Heart right ventricle (tissue), 16 donors: ENCODE results near the gene PLXNB3. TPM values are rescaled to one million over a fixed set of nuclear protein-coding genes. Genes with fewer than 3 reads are reported as not detected.

Source experiments
- ATAC-seq, 8 donors: fragments of 200-7000 bp; cut with Tn5 transposase; one replicate each; pipeline ENCODE4 v1.9.1; 2020; ENCODE audit warnings: mild to moderate bottlenecking in 8 of 8, moderate library complexity in 8 of 8, moderate number of reproducible peaks in 1 of 8
- DNase-seq, 2 donors: peaks; one replicate each; pipeline ENCODE4 v3.0.0-alpha.2; 2020
- H3K27ac ChIP-seq, 10 donors: fragments of 200-600 bp; sonication (generic) in 2 of 10; one replicate each; pipeline versions ENCODE4 v1.5.0 to v1.8.0; 2020 to 2022; ENCODE audit warnings: mild to moderate bottlenecking in 3 of 10
- H3K27me3 ChIP-seq, 7 donors: fragments of 200-600 bp; one replicate each; pipeline ENCODE4 v1.8.0; 2021 to 2022; ENCODE audit warnings: mild to moderate bottlenecking in 2 of 7
- H3K36me3 ChIP-seq, 9 donors: fragments of 200-600 bp; sonication (generic) in 1 of 9; one replicate each; pipeline versions ENCODE4 v1.5.0 to v1.8.0; 2020 to 2022; ENCODE audit warnings: mild to moderate bottlenecking in 2 of 9
- H3K4me1 ChIP-seq, 9 donors: fragments of 200-600 bp; sonication (generic) in 1 of 9; one replicate each; pipeline versions ENCODE4 v1.5.0 to v1.8.0; 2020 to 2022; ENCODE audit warnings: mild to moderate bottlenecking in 4 of 9
- H3K4me3 ChIP-seq, 10 donors: fragments of 200-600 bp; sonication (generic) in 2 of 10; one replicate each; pipeline versions ENCODE4 v1.5.0 to v1.8.0; 2020 to 2022; ENCODE audit warnings: mild to moderate bottlenecking in 7 of 10, moderate library complexity in 2 of 10
- H3K9me3 ChIP-seq, 11 donors: fragments of 200-600 bp in 10 of 11; sonication (generic) in 2 of 11; one replicate each; pipeline versions ENCODE4 v1.5.0 to v1.8.0; 2013 to 2022; ENCODE audit warnings: mild to moderate bottlenecking in 2 of 11, control low read depth in 1 of 11, moderate library complexity in 1 of 11
- CTCF ChIP-seq, 9 donors: fragments of 200-600 bp; sonication (generic) in 2 of 9; IDR thresholded peaks; one replicate each; pipeline versions ENCODE4 v1.5.0 to v1.8.0; 2021 to 2022; ENCODE audit warnings: antibody characterized with exemption in 9 of 9, mild to moderate bottlenecking in 5 of 9, moderate library complexity in 1 of 9
- WGBS, 2 donors: extraction: QIAGEN DNeasy Blood & Tissue Kit; methylation state at CpG; one replicate each; pipeline ENCODE4 v1.1.7; 2013; ENCODE audit warnings: inconsistent platforms in 1 of 2; 5-methylcytosine and 5-hydroxymethylcytosine counted together
- intact Hi-C, 10 donors: fragments of 100-400 bp; cut with DNase I; formaldehyde crosslinking; loops; one replicate each; pipeline versions ENCODE4 v1.11.1 to v1.14.2; 2022
- polyA plus RNA-seq, 2 donors: library from polyadenylated mRNA; stranded (reverse); fragments of 200-250 nt; gene quantifications; one replicate each; pipeline ENCODE4 v1.2.3, GENCODE V29; 2013
- total RNA-seq, 10 donors: library from RNA; stranded (reverse); fragmentation: NEBNext Ultra II Directional in 3 of 10; extraction: Animal tissue kit (Norgen Biotek cat#: 25700) in 3 of 10; gene quantifications; one replicate each; pipeline versions ENCODE4 v1.2.1 to v1.2.4, GENCODE V29; 2021 to 2023
- donor health status: Arrhythmogenic right ventricular cardiomyopathy.
- donor health status: ischemic (EF 13 %, LVEDD 7.1; RV severe dilation, severe dysfunction).
- donor health status: healthy with polysubstance abuse.
- donor health status: DM: no; HTN: yes; CAD: no.
- donor health status: DM: no; HTN: no; CAD: no.
- donor health status: ischemic (EF 25% LVEDD 6.9; RV normal size, moderate dysfunction).
- donor health status: ischemic (EF 25% LVEDD 5.7; RV mildly dilated, moderate dysfunction).
- donor health status: healthy.
- donor health status: DM: yes; HTN: yes; CAD: no.
- donor health status: Ischemic cardiomyopathy.
- donor health status: ischemic (EF 35%, LVEDD 5.7; RV mildly dilated, moderate dysfunction).
- donor health status: nonischemic (EF 11% LVEDD 7.7; RV severe dilation, severe dysfunction).
- donor health status: DM: yes; HTN: yes; CAD: no.
- donor health status: PGD.
- donor health status: ischemic (EF 29% LVEDD 5.4; RV normal size, mild dysfunction).
- donor health status: nonischemic (EF 23%, LVEDD 6.1; RV moderate dilation, normal function).

PLXNB3 gene
- total and polyA plus RNA-seq, 12 donors: 1.1 to 8.1 (median 4.3) TPM

- no peak for TF ChIP-seq CTCF (IDR thresholded peaks at IDR 0.05)
- peak overlapping the region; percentile 88 to 97 (median 94) for H3K27ac ChIP-seq
- peaks cover 0 to 44% (median 26%) of the 10 kb centered on the region in 9 donors for H3K4me1 ChIP-seq
- H3K36me3 ChIP-seq: peaks cover 0 to 47% (median 0%) of the 10 kb centered on the region in 9 donors
- DNase-seq (peak in 1 of 2 donors; percentile 22), ATAC-seq (peak in 2 of 8 donors; percentile 4 to 9)
- 4% methylated on average over 6 to 7 of the region's 7 CpGs for WGBS, 2 donors
- intact Hi-C loops: loop anchor here in 4 of 10 donors (10.0 kb wide), 2 partner anchors 132 to 152 kb away; partner anchors contain the start of genes ARHGAP4 (in 3 of the 4) and RENBP (in 1 of the 4)
- H3K9me3 ChIP-seq: peaks cover 0 to 21% (median 0%) of the 10 kb centered on the region in 11 donors
- H3K27me3 ChIP-seq: no peaks in the 10 kb centered on the region
- H3K4me3 ChIP-seq: peak overlapping the region; percentile 53 to 80 (median 75)
Measured at GRCh38 chrX:153793291-153793690, 29.2 kb downstream of the PLXNB3 start.

- ATAC-seq: peak; percentile 93 to 97 (median 96)
- intact Hi-C loops: loop anchor here in 5 of 10 donors (2.0 to 10.0 kb wide), 3 partner anchors 29 to 151 kb away; partner anchors contain the start of genes ARHGAP4 (in 3 of the 5), PLXNB3 (in 1 of the 5) and RENBP (in 1 of the 5)
- Histone ChIP-seq H3K27ac (peak within 1 kb of the TSS; percentile 88 to 97 (median 94)), H3K4me3 (peak within 1 kb of the TSS; percentile 53 to 80 (median 75)), H3K36me3 (peaks cover 0 to 48% (median 0%) of the 10 kb centered on the region in 9 donors), H3K4me1 (peaks cover 0 to 44% (median 26%) of the 10 kb centered on the region in 9 donors), H3K27me3 (no peaks in the 10 kb centered on the region), H3K9me3 (peaks cover 0 to 21% (median 0%) of the 10 kb centered on the region in 11 donors)
- peak in 7 of 9 donors; percentile 7 to 54 (median 31) for TF ChIP-seq CTCF (IDR thresholded peaks at IDR 0.05)
- 0 to 1% methylated on average over 44 to 87 of the region's 92 CpGs for WGBS, 2 donors
- peak; percentile 91 to 93 for DNase-seq
Measured at GRCh38 chrX:153794018-153794896, 30.2 kb downstream of the PLXNB3 start, which contains the start of the genes IDH3G and SSR4. Gene IDH3G, minus strand, starts transcription at chrX:153794375. Its CDS starts 49 bp downstream, at chrX:153794326. Gene SSR4, plus strand, starts transcription at chrX:153794668. Its CDS starts 20 bp downstream, at chrX:153794688.

- H3K36me3 ChIP-seq: peaks cover 0 to 40% (median 0%) of the 10 kb centered on the region in 9 donors
- intact Hi-C loops: loop anchor here in 5 of 10 donors (2.0 to 10.0 kb wide), 3 partner anchors 30 to 150 kb away; partner anchors contain the start of genes ARHGAP4 (in 3 of the 5), PLXNB3 (in 1 of the 5) and RENBP (in 1 of the 5)
- TF ChIP-seq CTCF (IDR thresholded peaks at IDR 0.05): no peak
- H3K27ac ChIP-seq: peak overlapping the region; percentile 54 to 97 (median 94)
- H3K27me3 ChIP-seq: no peaks in the 10 kb centered on the region
- 6% methylated on average over 38 to 47 of the region's 47 CpGs for WGBS, 2 donors
- H3K4me1 ChIP-seq: peaks cover 0 to 44% (median 26%) of the 10 kb centered on the region in 9 donors
- peaks cover 0 to 21% (median 0%) of the 10 kb centered on the region in 11 donors for H3K9me3 ChIP-seq
- DNase-seq (no peak), ATAC-seq (peak in 4 of 8 donors; percentile 1 to 6 (median 4))
- peak overlapping the region; percentile 53 to 80 (median 75) for H3K4me3 ChIP-seq
Measured at GRCh38 chrX:153794897-153795816, 31.1 kb downstream of the PLXNB3 start.
